PC-9 (cell line): Measurements from ENCODE around the gene RUNX3.

ENCODE experiments used
- CTCF ChIP-seq: fragments of 200-600 bp; sonication (generic); conservative IDR thresholded peaks from 2 replicates; pipeline ENCODE4 v1.6.1; 2017; ENCODE audit warnings: mixed run types, antibody characterized with exemption, mild to moderate bottlenecking, moderate library complexity
- EZH2 ChIP-seq: fragments of 200-600 bp; sonication (generic); IDR thresholded peaks from 2 replicates; pipeline ENCODE4 v1.8.0; 2017; ENCODE audit warnings: antibody characterized with exemption, low read depth

- TF ChIP-seq CTCF (no peak), EZH2 (no peak)
Observed at GRCh38 chr1:24903560-24903954, 26.5 kb downstream of the RUNX3 start.
